Measurements from ENCODE around the gene TPST2. TPM values are rescaled to one million over a fixed set of nuclear protein-coding genes. Genes with fewer than 3 reads are reported as not detected.

The TPST2 gene
- total RNA-seq, 1 experiment from 2014 or later: 8.2 TPM

DNA sequence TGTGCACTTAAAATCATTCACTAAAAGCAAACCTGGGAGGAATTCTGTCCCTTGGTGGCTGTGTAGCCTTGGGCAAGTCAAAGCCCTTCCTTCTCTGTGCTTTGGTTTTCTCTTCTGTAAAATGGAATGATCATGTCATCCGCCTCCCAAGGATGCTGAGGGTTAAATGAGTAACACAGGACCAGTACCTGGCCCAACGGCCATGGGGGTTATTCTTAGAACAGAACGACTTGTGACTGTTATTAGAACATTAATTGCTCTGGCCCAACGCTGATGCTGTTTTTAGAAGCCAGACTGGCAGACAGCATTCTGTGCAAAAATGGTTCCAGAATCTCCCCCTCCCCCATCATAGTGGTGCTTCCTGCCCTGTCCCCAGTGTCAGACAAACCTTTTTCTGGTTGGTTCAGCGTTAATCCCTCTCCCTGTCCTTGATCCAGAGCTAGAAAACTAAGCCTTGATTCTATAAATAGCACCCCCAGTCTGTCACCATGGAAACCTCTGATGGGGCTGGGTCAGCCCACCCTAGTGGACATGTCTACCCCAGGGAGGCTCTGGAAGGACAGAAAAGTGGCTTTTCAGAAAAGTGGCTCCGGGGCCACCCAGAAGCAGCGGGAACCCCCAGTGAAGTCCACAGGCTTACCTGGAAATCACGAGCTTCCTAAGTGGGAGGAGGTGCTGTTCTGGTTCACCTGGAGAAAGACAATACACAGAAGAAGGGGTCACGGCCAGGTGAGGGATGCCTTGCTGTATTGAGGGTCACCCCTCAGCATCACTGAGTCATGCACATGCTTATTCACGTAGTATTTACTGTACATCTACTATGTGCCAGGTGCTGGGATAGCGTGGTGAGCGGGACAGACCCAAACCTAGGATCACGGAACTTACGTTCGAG, 62.1 kb downstream of the TPST2 start:
- intact Hi-C loops (cut with micrococcal nuclease; ENCODE audit: unreplicated experiment): no loop called here

DNA sequence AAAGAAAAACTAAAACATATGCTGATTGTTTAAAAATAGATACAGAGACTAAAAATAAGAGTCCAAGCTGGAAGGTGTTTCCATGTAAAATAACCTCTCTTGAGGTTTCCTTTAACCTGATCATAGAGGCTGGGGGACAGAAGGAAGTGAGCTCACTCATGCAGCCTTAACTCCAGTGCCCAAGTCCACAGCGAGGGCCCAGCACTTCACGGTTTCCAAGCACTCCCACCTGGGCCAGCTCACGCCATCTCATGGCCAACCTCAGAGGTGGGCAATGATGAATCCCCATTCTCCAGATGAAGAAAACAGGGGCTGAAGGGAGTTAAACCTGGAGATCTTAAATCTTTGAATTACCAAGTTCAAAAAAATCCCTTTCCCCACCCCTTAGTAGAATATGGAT, 62.8 kb downstream of the TPST2 start:
- TF ChIP-seq, protein P1, sequence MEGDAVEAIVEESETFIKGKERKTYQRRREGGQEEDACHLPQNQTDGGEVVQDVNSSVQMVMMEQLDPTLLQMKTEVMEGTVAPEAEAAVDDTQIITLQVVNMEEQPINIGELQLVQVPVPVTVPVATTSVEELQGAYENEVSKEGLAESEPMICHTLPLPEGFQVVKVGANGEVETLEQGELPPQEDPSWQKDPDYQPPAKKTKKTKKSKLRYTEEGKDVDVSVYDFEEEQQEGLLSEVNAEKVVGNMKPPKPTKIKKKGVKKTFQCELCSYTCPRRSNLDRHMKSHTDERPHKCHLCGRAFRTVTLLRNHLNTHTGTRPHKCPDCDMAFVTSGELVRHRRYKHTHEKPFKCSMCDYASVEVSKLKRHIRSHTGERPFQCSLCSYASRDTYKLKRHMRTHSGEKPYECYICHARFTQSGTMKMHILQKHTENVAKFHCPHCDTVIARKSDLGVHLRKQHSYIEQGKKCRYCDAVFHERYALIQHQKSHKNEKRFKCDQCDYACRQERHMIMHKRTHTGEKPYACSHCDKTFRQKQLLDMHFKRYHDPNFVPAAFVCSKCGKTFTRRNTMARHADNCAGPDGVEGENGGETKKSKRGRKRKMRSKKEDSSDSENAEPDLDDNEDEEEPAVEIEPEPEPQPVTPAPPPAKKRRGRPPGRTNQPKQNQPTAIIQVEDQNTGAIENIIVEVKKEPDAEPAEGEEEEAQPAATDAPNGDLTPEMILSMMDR (conservative IDR thresholded peaks at IDR 0.05; ENCODE audit: low read depth, low read length): no peak
- TF ChIP-seq EZH2 (IDR thresholded peaks at IDR 0.05; ENCODE audit: borderline replicate concordance, low read depth, low read length, poor library complexity, severe bottlenecking): no peak
- no TSS peak for BruUV-seq (replicated peaks)
- H3K4me3 ChIP-seq (ENCODE audit: low read depth, low read length, poor library complexity, severe bottlenecking): no peak overlapping the region
- intact Hi-C loops (cut with micrococcal nuclease; ENCODE audit: unreplicated experiment): no loop called here
- no peaks in the 10 kb centered on the region for H3K4me1 ChIP-seq (ENCODE audit: insufficient read depth, low read length, poor library complexity, severe bottlenecking)
- H3K27ac ChIP-seq (ENCODE audit: low read depth, low read length, poor library complexity, severe bottlenecking): no peak overlapping the region
- H3K36me3 ChIP-seq (ENCODE audit: insufficient read depth, low read length, poor library complexity, severe bottlenecking): no peaks in the 10 kb centered on the region
- H3K9me3 ChIP-seq (ENCODE audit: low read depth, low read length, poor library complexity, severe bottlenecking): no peaks in the 10 kb centered on the region
- ChIA-PET CTCF (no interaction called here), POLR2A (ENCODE audit: low non-redundant PET) (no interaction called here)
- DNase-seq (ENCODE audit: low spot score): no peak
- H3K27me3 ChIP-seq (replicated peaks; ENCODE audit: insufficient read depth, low read depth, low read length, poor library complexity): no peaks in the 10 kb centered on the region

More for the DNA sequence above, 62.1 kb downstream of the TPST2 start:
- H3K27ac ChIP-seq (ENCODE audit: low read depth, low read length, poor library complexity, severe bottlenecking): no peak overlapping the region
- no peak for DNase-seq (ENCODE audit: low spot score)
- no peak overlapping the region for H3K4me3 ChIP-seq (ENCODE audit: low read depth, low read length, poor library complexity, severe bottlenecking)
- BruUV-seq (replicated peaks): no TSS peak
- H3K36me3 ChIP-seq (ENCODE audit: insufficient read depth, low read length, poor library complexity, severe bottlenecking): no peaks in the 10 kb centered on the region
- ChIA-PET POLR2A (ENCODE audit: low non-redundant PET) (no interaction called here), CTCF (no interaction called here)
- no peak for TF ChIP-seq EZH2 (IDR thresholded peaks at IDR 0.05; ENCODE audit: borderline replicate concordance, low read depth, low read length, poor library complexity, severe bottlenecking)
- TF ChIP-seq, protein P1 (conservative IDR thresholded peaks at IDR 0.05; ENCODE audit: low read depth, low read length): no peak
- H3K4me1 ChIP-seq (ENCODE audit: insufficient read depth, low read length, poor library complexity, severe bottlenecking): no peaks in the 10 kb centered on the region
- no peaks in the 10 kb centered on the region for H3K27me3 ChIP-seq (replicated peaks; ENCODE audit: insufficient read depth, low read depth, low read length, poor library complexity)
- H3K9me3 ChIP-seq (ENCODE audit: low read depth, low read length, poor library complexity, severe bottlenecking): no peaks in the 10 kb centered on the region

DNA sequence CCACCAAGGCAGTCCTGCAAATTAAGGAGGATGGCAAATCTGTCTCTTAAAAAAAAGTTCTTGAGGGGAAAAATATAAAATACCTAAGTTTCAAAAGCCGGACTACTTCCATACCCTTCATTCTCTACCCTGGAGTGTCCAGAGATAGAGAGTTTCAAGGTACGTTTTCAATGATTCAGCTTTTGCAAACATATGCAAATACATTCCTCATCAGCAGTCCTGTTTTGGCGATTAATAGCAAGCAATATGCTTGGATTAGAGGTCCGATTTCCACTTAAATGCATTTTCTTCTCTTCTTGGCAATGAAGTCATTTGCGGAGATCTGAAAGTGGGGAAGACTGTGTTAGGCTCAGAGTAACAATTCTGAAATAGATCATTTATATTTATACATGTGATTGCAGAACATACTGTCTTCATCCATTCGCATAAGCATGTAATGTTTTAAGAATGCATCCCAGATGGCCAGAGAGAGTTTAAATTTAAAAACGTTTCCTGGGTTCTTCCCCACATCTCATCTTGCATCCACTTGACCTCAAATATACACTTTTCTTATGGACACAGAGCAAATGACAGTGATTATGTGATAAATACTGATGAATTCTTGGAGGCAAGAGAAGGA, 63.9 kb downstream of the TPST2 start:
- Histone ChIP-seq H3K27ac (ENCODE audit: low read depth, low read length, poor library complexity, severe bottlenecking) (no peak overlapping the region), H3K4me3 (ENCODE audit: low read depth, low read length, poor library complexity, severe bottlenecking) (no peak overlapping the region), H3K9me3 (ENCODE audit: low read depth, low read length, poor library complexity, severe bottlenecking) (no peaks in the 10 kb centered on the region), H3K27me3 (replicated peaks; ENCODE audit: insufficient read depth, low read depth, low read length, poor library complexity) (no peaks in the 10 kb centered on the region), H3K36me3 (ENCODE audit: insufficient read depth, low read length, poor library complexity, severe bottlenecking) (no peaks in the 10 kb centered on the region), H3K4me1 (ENCODE audit: insufficient read depth, low read length, poor library complexity, severe bottlenecking) (no peaks in the 10 kb centered on the region)
- no TSS peak for BruUV-seq (replicated peaks)
- no peak for DNase-seq (ENCODE audit: low spot score)
- intact Hi-C loops (cut with micrococcal nuclease; ENCODE audit: unreplicated experiment): no loop called here
- ChIA-PET POLR2A (ENCODE audit: low non-redundant PET) (no interaction called here), CTCF (no interaction called here)
- TF ChIP-seq, protein P1 (conservative IDR thresholded peaks at IDR 0.05; ENCODE audit: low read depth, low read length): no peak
- no peak for TF ChIP-seq EZH2 (IDR thresholded peaks at IDR 0.05; ENCODE audit: borderline replicate concordance, low read depth, low read length, poor library complexity, severe bottlenecking)

Measured in A673 (cell line).